ENCODE data around the gene RNF4.

GRCh38 chr4:2512396-2513135, 43.7 kb downstream of the RNF4 start:
- TF ChIP-seq CTCF (conservative IDR thresholded peaks at IDR 0.05) (no peak), ZFX (IDR thresholded peaks at IDR 0.05) (no peak)

Data from C4-2B (cell line).